GM08714 (cell line): Measurements from ENCODE around the gene GON7.

ENCODE experiments used
- H3K4me3 ChIP-seq: fragments of 200-500 bp; sonication (Bioruptor generic); 2 replicates; pipeline ENCODE4 v1.5.1; 2014; ENCODE audit warnings: mild to moderate bottlenecking, low read length, inconsistent platforms
- ZNF274 ChIP-seq: IDR thresholded peaks from 2 replicates; pipeline ENCODE4 v1.6.1; 2012; ENCODE audit warnings: mild to moderate bottlenecking, low read depth, low read length

The GON7 gene

GRCh38 chr14:93156693-93157369 lies 50.0 kb downstream of the GON7 start:
- TF ChIP-seq ZNF274: no peak
- no peak overlapping the region for H3K4me3 ChIP-seq

GRCh38 chr14:93155667-93156066 lies 51.2 kb downstream of the GON7 start:
- no peak for TF ChIP-seq ZNF274

GRCh38 chr14:93153121-93153520 lies 53.7 kb downstream of the GON7 start:
- H3K4me3 ChIP-seq: no peak overlapping the region
- TF ChIP-seq ZNF274: no peak

More at GRCh38 chr14:93155667-93156066, 51.2 kb downstream of the GON7 start:
- H3K4me3 ChIP-seq: no peak overlapping the region
